Measurements from ENCODE around the gene COL4A6.

- TF ChIP-seq ZNF133 (tag by site-specific recombination; IDR thresholded peaks at IDR 0.05), result no peak
- TF ChIP-seq MEIS1 (CRISPR knock-in tag; IDR thresholded peaks at IDR 0.05; ENCODE audit: borderline replicate concordance), result no peak
- TF ChIP-seq ZIC2 (tag by site-specific recombination; IDR thresholded peaks at IDR 0.05), result no peak
- no peak for TF ChIP-seq CTCF (tag by site-specific recombination; IDR thresholded peaks at IDR 0.05)
- no peak for TF ChIP-seq ZSCAN18 (tag by site-specific recombination; IDR thresholded peaks at IDR 0.05)
- no peak for TF ChIP-seq ZBTB8A (tag by site-specific recombination; IDR thresholded peaks at IDR 0.05)
- TF ChIP-seq PRDM1 (tag by site-specific recombination; IDR thresholded peaks at IDR 0.05), result no peak
- no peak for TF ChIP-seq ZNF518A (tag by site-specific recombination; conservative IDR thresholded peaks at IDR 0.05; ENCODE audit: low read depth)
- TF ChIP-seq ZBTB20 (tag by site-specific recombination; IDR thresholded peaks at IDR 0.05), result no peak
- TF ChIP-seq ZNF175 (tag by site-specific recombination; IDR thresholded peaks at IDR 0.05), result no peak
- no peak for TF ChIP-seq HOXA7 (CRISPR knock-in tag; IDR thresholded peaks at IDR 0.05; ENCODE audit: borderline replicate concordance)
- no peak for TF ChIP-seq SP2 (tag by site-specific recombination; IDR thresholded peaks at IDR 0.05)
- TF ChIP-seq ZNF510 (tag by site-specific recombination; IDR thresholded peaks at IDR 0.05; ENCODE audit: insufficient replicate concordance), result no peak
- TF ChIP-seq ZNF350 (tag by site-specific recombination; IDR thresholded peaks at IDR 0.05), result no peak
Observed at GRCh38 chrX:108310506-108310905, 127.7 kb downstream of the COL4A6 start.
